Loucy (cell line): ENCODE data around the gene ARG2.

Source experiments
- H2AFZ ChIP-seq: fragments of 200-600 bp; sonication (generic); 2 replicates; pipeline ENCODE4 v1.6.0; 2016; ENCODE audit warnings: antibody characterized with exemption, mild to moderate bottlenecking, low read length, moderate library complexity
- H3F3A ChIP-seq: fragments of 200-600 bp; 2 replicates; pipeline ENCODE4 v1.6.0; 2016; ENCODE audit warnings: antibody characterized with exemption, low read depth, mild to moderate bottlenecking
- H3K27me3 ChIP-seq: fragments of 200-600 bp; sonication (generic); 2 replicates; pipeline ENCODE4 v1.6.1; 2014; ENCODE audit warnings: low read length, mild to moderate bottlenecking; ENCODE audit not compliant: insufficient read depth, poor library complexity, severe bottlenecking
- H3K36me3 ChIP-seq: fragments of 200-600 bp; sonication (generic); 2 replicates; pipeline ENCODE4 v1.6.1; 2016; ENCODE audit warnings: low read length; ENCODE audit not compliant: insufficient read depth
- H3K4me1 ChIP-seq: fragments of 200-600 bp; sonication (generic); 2 replicates; pipeline ENCODE4 v1.5.1; 2014; ENCODE audit warnings: low read length, mild to moderate bottlenecking; ENCODE audit not compliant: insufficient read depth, poor library complexity, severe bottlenecking
- H3K4me2 ChIP-seq: fragments of 200-600 bp; sonication (generic); 2 replicates; pipeline ENCODE4 v1.6.0; 2014; ENCODE audit warnings: antibody characterized with exemption, low read length, low read depth, mild to moderate bottlenecking; ENCODE audit not compliant: poor library complexity, severe bottlenecking
- H3K4me3 ChIP-seq: fragments of 200-600 bp; sonication (generic); 2 replicates; pipeline ENCODE4 v1.5.1; 2014; ENCODE audit warnings: low read length, mild to moderate bottlenecking, mixed read lengths; ENCODE audit not compliant: poor library complexity, severe bottlenecking
- H3K79me2 ChIP-seq: fragments of 200-600 bp; sonication (generic); 2 replicates; pipeline ENCODE4 v1.6.1; 2014; ENCODE audit warnings: low read length; ENCODE audit not compliant: insufficient read depth
- H3K9ac ChIP-seq: fragments of 200-600 bp; sonication (generic); 2 replicates; pipeline ENCODE4 v1.6.0; 2014; ENCODE audit warnings: mild to moderate bottlenecking, low read depth, low read length, moderate library complexity; ENCODE audit not compliant: poor library complexity, severe bottlenecking
- H3K9me2 ChIP-seq: fragments of 200-600 bp; sonication (generic); replicated peaks from 2 replicates; pipeline ENCODE4 v1.6.1; 2016; ENCODE audit warnings: low read depth, low read length, mixed read lengths
- H3K9me3 ChIP-seq: fragments of 200-600 bp; sonication (generic); 2 replicates; pipeline ENCODE4 v1.6.1; 2014; ENCODE audit warnings: mild to moderate bottlenecking, antibody characterized with exemption, low read length, low read depth; ENCODE audit not compliant: insufficient read depth
- H4K20me1 ChIP-seq: fragments of 200-600 bp; sonication (generic); 2 replicates; pipeline ENCODE4 v1.6.0; 2014; ENCODE audit warnings: antibody characterized with exemption, low read length, mild to moderate bottlenecking; ENCODE audit not compliant: insufficient read depth, poor library complexity, severe bottlenecking
- CTCF ChIP-seq: fragments of 200-600 bp; sonication (generic); conservative IDR thresholded peaks from 2 replicates; pipeline ENCODE4 v1.5.1; 2014; ENCODE audit warnings: mild to moderate bottlenecking, antibody characterized with exemption, low read length
- EZH2phosphoT487 ChIP-seq: fragments of 200-600 bp; IDR thresholded peaks from 2 replicates; pipeline ENCODE4 v1.6.1; 2018; ENCODE audit warnings: antibody characterized with exemption, mild to moderate bottlenecking, moderate library complexity, borderline replicate concordance

ARG2 gene

GRCh38 chr14:67602076-67602475 is 17.6 kb upstream of the ARG2 start:
- H3K9ac ChIP-seq = no peak overlapping the region
- peaks cover 17% of the 10 kb centered on the region for H3K79me2 ChIP-seq
- H3K9me2 ChIP-seq = no peaks in the 10 kb centered on the region
- no peak for TF ChIP-seq CTCF
- no peak for TF ChIP-seq EZH2phosphoT487
- H3K4me2 ChIP-seq = no peak overlapping the region
- H3K27me3 ChIP-seq = peaks cover 27% of the 10 kb centered on the region
- H3K36me3 ChIP-seq = no peaks in the 10 kb centered on the region
- no peaks in the 10 kb centered on the region for H3K9me3 ChIP-seq
- H4K20me1 ChIP-seq = no peaks in the 10 kb centered on the region
- H3K4me3 ChIP-seq = no peak overlapping the region
- H3F3A ChIP-seq = no peaks in the 10 kb centered on the region
- peaks cover 18% of the 10 kb centered on the region for H3K4me1 ChIP-seq
- no peak overlapping the region for H2AFZ ChIP-seq

GRCh38 chr14:67602995-67603545 is 16.6 kb upstream of the ARG2 start:
- no peak overlapping the region for H3K4me2 ChIP-seq
- H3K4me3 ChIP-seq = no peak overlapping the region
- H3K27me3 ChIP-seq = peaks cover 27% of the 10 kb centered on the region

GRCh38 chr14:67607646-67608045 is 12.1 kb upstream of the ARG2 start:
- H3K4me1 ChIP-seq = no peaks in the 10 kb centered on the region
- H3K9me2 ChIP-seq = no peaks in the 10 kb centered on the region
- no peak overlapping the region for H3K4me3 ChIP-seq
- no peak overlapping the region for H3K9ac ChIP-seq
- no peaks in the 10 kb centered on the region for H3K79me2 ChIP-seq
- TF ChIP-seq CTCF (no peak), EZH2phosphoT487 (no peak)
- H2AFZ ChIP-seq = no peak overlapping the region
- peaks cover 23% of the 10 kb centered on the region for H3K27me3 ChIP-seq
- H4K20me1 ChIP-seq = no peaks in the 10 kb centered on the region
- H3F3A ChIP-seq = no peaks in the 10 kb centered on the region
- no peak overlapping the region for H3K4me2 ChIP-seq
- no peaks in the 10 kb centered on the region for H3K9me3 ChIP-seq
- H3K36me3 ChIP-seq = no peaks in the 10 kb centered on the region

More at GRCh38 chr14:67602995-67603545, 16.6 kb upstream of the ARG2 start:
- Histone ChIP-seq H3K9me3 (no peaks in the 10 kb centered on the region), H4K20me1 (no peaks in the 10 kb centered on the region), H3K79me2 (peaks cover 13% of the 10 kb centered on the region), H3K9me2 (no peaks in the 10 kb centered on the region), H3K36me3 (no peaks in the 10 kb centered on the region), H3K4me1 (peaks cover 9% of the 10 kb centered on the region), H3K9ac (no peak overlapping the region), H3F3A (no peaks in the 10 kb centered on the region), H2AFZ (no peak overlapping the region)
- TF ChIP-seq EZH2phosphoT487 = no peak
- TF ChIP-seq CTCF = no peak
